SHP77 (cell line): Measurements from ENCODE around the gene NMNAT3.

ENCODE experiments used
- DNase-seq, 2 experiments: peaks; one replicate each; lab custom pipeline; 2025; lab: John Stamatoyannopoulos, UW

The NMNAT3 gene

GRCh38 chr3:139677388-139678155 is at the start of gene NMNAT3:
Gene NMNAT3, minus strand, starts transcription at chr3:139677972. Its CDS starts 50,248 bp downstream, at chr3:139627724.
- peak; percentile 69 to 78 for DNase-seq

- no peak for DNase-seq
Measured at GRCh38 chr3:139721370-139721769, 43.6 kb upstream of the NMNAT3 start.

- peak; percentile 7 to 33 for DNase-seq
Measured at GRCh38 chr3:139718415-139718814, 40.6 kb upstream of the NMNAT3 start.

GRCh38 chr3:139716908-139717485 is 39.2 kb upstream of the NMNAT3 start:
- DNase-seq = no peak

GRCh38 chr3:139715743-139716360 is 38.1 kb upstream of the NMNAT3 start:
- DNase-seq = no peak

- DNase-seq = no peak
Measured at GRCh38 chr3:139715166-139715565, 37.4 kb upstream of the NMNAT3 start.

GRCh38 chr3:139710212-139710611 is 32.4 kb upstream of the NMNAT3 start:
- peak in 1 of 2 experiments; percentile 3 for DNase-seq

GRCh38 chr3:139705631-139706030 is 27.9 kb upstream of the NMNAT3 start:
- no peak for DNase-seq

GRCh38 chr3:139696314-139696604 is 18.5 kb upstream of the NMNAT3 start:
- DNase-seq = no peak

GRCh38 chr3:139695426-139696313 is 17.9 kb upstream of the NMNAT3 start:
- DNase-seq = no peak

DNA sequence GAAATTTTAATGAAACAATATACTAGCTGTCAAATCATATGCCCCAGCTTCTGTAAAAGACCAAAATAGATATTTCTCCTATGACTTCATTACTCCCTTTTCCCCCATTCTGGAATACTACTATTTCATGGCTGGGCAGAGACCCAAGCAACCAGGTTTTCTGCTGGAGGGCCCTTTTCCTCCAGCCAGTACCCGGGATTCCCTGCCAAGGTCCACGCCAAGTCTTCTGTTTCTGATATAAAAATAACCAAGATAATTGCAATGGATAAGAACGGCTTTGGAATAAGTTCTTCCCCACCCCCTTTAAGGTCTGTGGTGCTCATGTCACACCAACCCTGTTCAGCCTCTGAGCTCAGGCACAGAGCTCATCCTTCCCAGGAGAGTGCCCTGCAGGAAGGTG is 17.2 kb upstream of the NMNAT3 start:
- DNase-seq = no peak

DNA sequence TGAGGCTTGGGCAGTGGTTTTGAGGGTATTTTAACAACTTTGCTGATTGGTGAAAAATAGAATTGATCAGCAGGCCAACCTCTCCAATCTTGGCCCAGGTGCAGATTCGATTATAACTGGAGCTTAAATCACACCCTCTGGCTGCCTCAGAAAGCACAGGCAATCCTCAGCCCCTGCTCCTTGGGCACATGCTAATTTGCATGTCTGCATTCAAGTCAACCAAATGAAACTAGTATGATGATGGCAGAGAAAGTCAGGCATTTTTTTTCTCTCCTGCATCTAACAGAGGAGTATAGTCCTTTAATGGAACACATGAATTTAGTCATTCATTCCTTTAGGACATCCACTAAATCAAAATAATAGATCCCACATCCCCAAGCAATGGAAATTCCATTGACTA is 16.8 kb upstream of the NMNAT3 start:
- DNase-seq = no peak

- DNase-seq = no peak
Measured at GRCh38 chr3:139691619-139692018, 13.8 kb upstream of the NMNAT3 start.

- DNase-seq = no peak
Measured at GRCh38 chr3:139689708-139690228, 12.0 kb upstream of the NMNAT3 start.

DNA sequence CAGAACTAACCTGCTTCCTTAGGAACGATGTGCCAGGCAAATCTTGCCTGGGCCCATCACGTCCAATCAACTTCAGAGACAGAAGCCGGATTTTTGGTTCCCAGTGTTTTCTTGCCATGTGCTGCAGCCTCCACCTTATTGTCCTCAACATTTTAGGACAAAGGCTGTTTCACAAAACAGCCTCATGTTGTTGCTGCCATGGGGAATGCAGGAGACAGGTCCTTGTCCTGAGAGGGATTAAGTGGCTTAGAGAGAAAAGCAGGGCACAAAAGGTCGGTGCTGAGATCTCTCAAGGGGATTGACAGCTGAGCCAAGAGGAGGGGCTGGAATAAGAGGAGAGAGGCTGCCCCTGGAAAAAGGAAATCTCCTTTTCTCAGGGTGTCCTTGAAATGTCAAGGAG is 11.3 kb upstream of the NMNAT3 start:
- no peak for DNase-seq

DNA sequence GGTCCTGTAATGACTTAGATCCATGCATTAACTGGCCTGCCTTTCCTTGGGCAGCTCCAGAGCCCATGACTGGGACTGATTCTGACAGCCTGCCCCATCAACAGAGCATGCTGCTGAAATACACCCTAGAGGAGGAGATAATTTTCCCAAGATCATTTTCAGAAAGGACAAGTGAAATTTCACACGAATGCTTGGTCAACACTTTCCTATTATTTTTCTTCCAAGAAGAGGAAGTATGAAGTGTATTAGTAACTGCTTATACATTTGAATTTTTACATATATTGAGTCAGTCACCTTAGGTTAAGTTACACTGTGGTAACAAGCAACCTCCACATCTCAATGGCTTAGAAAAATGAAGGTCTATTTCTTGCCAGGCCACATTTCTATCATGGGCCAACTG is 9.7 kb upstream of the NMNAT3 start:
- no peak for DNase-seq

DNA sequence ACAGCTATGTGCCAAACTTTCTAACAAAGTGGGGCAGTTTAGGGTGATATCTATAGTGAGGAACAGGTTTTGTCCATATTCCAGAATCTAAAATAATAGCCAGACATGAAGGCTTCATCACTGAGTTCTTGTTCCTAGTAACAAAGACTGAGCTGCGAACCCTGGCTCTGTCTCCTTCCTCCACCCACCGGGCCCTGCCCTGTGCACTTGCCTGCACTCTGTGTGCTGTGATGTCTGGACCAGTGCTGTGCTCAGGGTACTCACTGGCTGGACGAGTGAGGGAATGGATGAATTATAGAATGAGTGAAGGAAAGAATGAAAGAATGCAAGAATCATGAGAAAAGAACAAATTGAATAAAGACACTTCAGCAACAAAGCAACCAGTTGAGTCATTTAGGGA is 8.9 kb upstream of the NMNAT3 start:
- no peak for DNase-seq

GRCh38 chr3:139686206-139686605 is 8.4 kb upstream of the NMNAT3 start:
- DNase-seq = no peak

GRCh38 chr3:139679220-139679775 is 1.5 kb upstream of the NMNAT3 start:
- DNase-seq = no peak

DNA sequence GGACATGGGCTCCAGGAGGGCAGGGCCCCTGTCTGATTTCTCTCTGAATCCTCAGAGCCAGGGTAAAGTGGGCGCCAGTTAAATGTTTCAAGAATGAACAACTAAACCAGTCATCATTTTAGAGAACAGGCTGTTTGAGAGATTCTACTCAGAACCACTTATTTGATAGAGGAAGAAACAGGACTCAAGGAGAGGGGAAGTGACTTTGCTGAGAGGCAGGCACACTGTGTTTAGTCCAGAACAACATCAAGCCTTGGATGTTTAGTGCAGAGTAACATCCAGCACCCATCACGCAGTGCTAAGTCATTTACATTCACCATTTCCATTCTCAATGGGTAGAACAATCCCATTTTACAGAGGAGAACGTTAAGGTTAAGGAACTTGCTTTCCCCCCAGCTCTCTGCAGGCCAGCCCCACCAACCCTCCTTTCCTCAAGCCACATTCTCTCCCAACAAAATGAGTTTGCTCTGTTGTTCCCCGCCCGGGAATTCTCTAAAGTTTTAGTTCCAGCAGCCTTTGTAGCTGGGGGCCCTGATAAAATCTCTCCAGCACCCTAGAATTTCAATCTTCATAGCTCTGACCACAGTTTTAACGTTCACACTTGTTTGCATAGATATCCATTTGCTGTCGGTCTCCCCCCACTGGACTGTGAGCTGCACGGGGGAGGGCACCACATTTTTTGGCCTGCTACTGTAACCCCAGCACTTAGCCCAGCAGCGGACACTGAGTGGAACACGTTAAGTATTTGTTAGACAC is 962 bp downstream of the NMNAT3 start:
- DNase-seq = no peak

DNA sequence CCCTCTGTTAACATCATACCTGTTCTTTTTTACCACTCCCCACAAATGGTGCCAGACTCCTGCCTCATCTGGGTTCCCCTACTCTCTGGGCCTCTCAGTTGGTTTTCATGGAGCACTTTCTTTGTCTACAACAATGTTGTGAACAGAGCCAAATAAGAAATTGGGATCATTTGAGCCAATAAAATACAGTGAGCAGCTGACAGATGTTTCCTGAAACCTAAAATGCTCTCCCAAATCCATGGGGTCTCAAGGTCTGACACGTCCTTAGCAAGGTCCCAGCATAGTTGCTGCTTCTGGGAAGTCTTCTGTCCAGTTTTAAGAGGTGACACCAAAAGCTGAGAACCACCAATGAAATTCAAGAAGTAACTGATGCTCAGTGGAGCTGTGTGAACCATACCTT is 1.7 kb downstream of the NMNAT3 start:
- no peak for DNase-seq
